Stimulated activated CD4-positive, alpha-beta T cell treated with anti-CD3 and anti-CD28 coated beads, Interleukin-1b, Interleukin-23, amount 100 ng/mL, for 24 hours (primary cell): ENCODE data around the gene DIRAS1.

Source experiments
- DNase-seq, 4 experiments: peaks; one replicate each; pipeline ENCODE4 v3.0.0-alpha.2; 2020; ENCODE audit warnings: low read depth in 4 of 4, low spot score in 1 of 4

The DIRAS1 gene

GRCh38 chr19:2720777-2721569 is at the start of gene DIRAS1:
Gene DIRAS1, minus strand, starts transcription at chr19:2721372. Its CDS starts 3,566 bp downstream, at chr19:2717806.
- DNase-seq, result no peak

GRCh38 chr19:2770055-2771013 is 49.2 kb upstream of the DIRAS1 start:
- DNase-seq, result no peak

- no peak for DNase-seq
Measured at GRCh38 chr19:2769218-2769617, 48.0 kb upstream of the DIRAS1 start.

GRCh38 chr19:2768365-2769132 is 47.4 kb upstream of the DIRAS1 start:
- DNase-seq, result no peak

GRCh38 chr19:2767688-2768087 is 46.5 kb upstream of the DIRAS1 start:
- DNase-seq, result no peak

GRCh38 chr19:2766594-2767372 is 45.6 kb upstream of the DIRAS1 start:
- DNase-seq, result no peak

GRCh38 chr19:2765376-2765775 is 44.2 kb upstream of the DIRAS1 start:
- DNase-seq, result no peak

GRCh38 chr19:2764945-2765344 is 43.8 kb upstream of the DIRAS1 start:
- DNase-seq, result no peak

- DNase-seq, result no peak
Measured at GRCh38 chr19:2763687-2764086, 42.5 kb upstream of the DIRAS1 start.

GRCh38 chr19:2762783-2763496 is 41.8 kb upstream of the DIRAS1 start:
- DNase-seq, result no peak

- DNase-seq, result no peak
Measured at GRCh38 chr19:2761876-2762782, 41.0 kb upstream of the DIRAS1 start.

GRCh38 chr19:2761309-2761677 is 40.1 kb upstream of the DIRAS1 start:
- no peak for DNase-seq

GRCh38 chr19:2759965-2760364 is 38.8 kb upstream of the DIRAS1 start:
- no peak for DNase-seq

GRCh38 chr19:2759362-2759761 is 38.2 kb upstream of the DIRAS1 start:
- no peak for DNase-seq

GRCh38 chr19:2758601-2759313 is 37.6 kb upstream of the DIRAS1 start:
- no peak for DNase-seq

- no peak for DNase-seq
Measured at GRCh38 chr19:2756921-2757881, 36.0 kb upstream of the DIRAS1 start.

GRCh38 chr19:2756477-2756876 is 35.3 kb upstream of the DIRAS1 start:
- DNase-seq, result no peak
